RPMI8226 (cell line): ENCODE data around the gene PLPP4.

Experiments
- DNase-seq: peaks from one replicate; pipeline ENCODE4 v3.0.0-alpha.2; 2015

Gene PLPP4

GRCh38 chr10:120456626-120457430 lies at the start of gene PLPP4:
Gene PLPP4 (plus strand): TSS chr10:120457227. CDS start chr10:120457306, 79 bp downstream.
- DNase-seq, result peak; percentile 54

GRCh38 chr10:120409816-120410215 lies 47.2 kb upstream of the PLPP4 start:
- no peak for DNase-seq

GRCh38 chr10:120414946-120415345 lies 42.1 kb upstream of the PLPP4 start:
- no peak for DNase-seq

- no peak for DNase-seq
Measured at GRCh38 chr10:120415709-120416330, 41.2 kb upstream of the PLPP4 start.

- no peak for DNase-seq
Measured at GRCh38 chr10:120420421-120420820, 36.6 kb upstream of the PLPP4 start.

GRCh38 chr10:120421250-120421649 lies 35.8 kb upstream of the PLPP4 start:
- no peak for DNase-seq

GRCh38 chr10:120422457-120422856 lies 34.6 kb upstream of the PLPP4 start:
- DNase-seq, result no peak

- DNase-seq, result peak; percentile 47
Measured at GRCh38 chr10:120423431-120424197, 33.4 kb upstream of the PLPP4 start.

- no peak for DNase-seq
Measured at GRCh38 chr10:120424198-120424464, 32.9 kb upstream of the PLPP4 start.

- no peak for DNase-seq
Measured at GRCh38 chr10:120426306-120426705, 30.7 kb upstream of the PLPP4 start.

- no peak for DNase-seq
Measured at GRCh38 chr10:120428754-120429153, 28.3 kb upstream of the PLPP4 start.

GRCh38 chr10:120429395-120429794 lies 27.6 kb upstream of the PLPP4 start:
- no peak for DNase-seq

GRCh38 chr10:120431251-120431651 lies 25.8 kb upstream of the PLPP4 start:
- no peak for DNase-seq

GRCh38 chr10:120432209-120432608 lies 24.8 kb upstream of the PLPP4 start:
- DNase-seq, result no peak

GRCh38 chr10:120433141-120433540 lies 23.9 kb upstream of the PLPP4 start:
- no peak for DNase-seq

- DNase-seq, result no peak
Measured at GRCh38 chr10:120436439-120437112, 20.5 kb upstream of the PLPP4 start.

GRCh38 chr10:120437541-120437940 lies 19.5 kb upstream of the PLPP4 start:
- DNase-seq, result no peak

- no peak for DNase-seq
Measured at GRCh38 chr10:120451968-120452367, 5.1 kb upstream of the PLPP4 start.

- no peak for DNase-seq
Measured at GRCh38 chr10:120453319-120453718, 3.7 kb upstream of the PLPP4 start.

- no peak for DNase-seq
Measured at GRCh38 chr10:120453886-120454285, 3.1 kb upstream of the PLPP4 start.

GRCh38 chr10:120455004-120455403 lies 2.0 kb upstream of the PLPP4 start:
- DNase-seq, result no peak

GRCh38 chr10:120455606-120456005 lies 1.4 kb upstream of the PLPP4 start:
- DNase-seq, result no peak

GRCh38 chr10:120456143-120456625 lies 843 bp upstream of the PLPP4 start:
- peak; percentile 46 for DNase-seq
